HG02870 (cell line): ENCODE measurements around the gene L3MBTL4.

Experiments
- ATAC-seq: cut with Tn5 transposase; IDR thresholded peaks from one replicate; pipeline ENCODE4 v1.9.1; 2021; ENCODE audit warnings: mild to moderate bottlenecking, moderate library complexity; ENCODE audit not compliant: unreplicated experiment

L3MBTL4 gene

DNA sequence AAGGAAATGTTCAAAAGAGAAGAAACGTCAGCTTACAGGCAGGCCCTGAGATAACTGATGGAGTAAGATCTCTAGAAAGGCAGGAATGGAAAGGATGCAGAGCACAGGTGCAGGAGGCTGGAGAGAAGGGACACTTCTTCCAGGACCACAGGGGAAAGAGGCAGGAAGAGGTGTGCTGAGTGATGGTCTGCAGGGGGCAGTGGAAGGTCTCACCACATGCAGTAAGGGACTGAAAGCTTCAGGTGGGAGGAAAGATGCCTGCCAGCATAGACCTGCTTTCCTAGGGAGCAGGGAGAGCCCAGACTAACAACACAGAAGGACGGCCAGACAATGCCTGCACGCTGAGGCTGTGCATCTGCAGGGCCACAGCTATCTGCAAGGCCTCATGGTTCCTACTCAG lies 156.8 kb downstream of the L3MBTL4 start:
- no peak for ATAC-seq

DNA sequence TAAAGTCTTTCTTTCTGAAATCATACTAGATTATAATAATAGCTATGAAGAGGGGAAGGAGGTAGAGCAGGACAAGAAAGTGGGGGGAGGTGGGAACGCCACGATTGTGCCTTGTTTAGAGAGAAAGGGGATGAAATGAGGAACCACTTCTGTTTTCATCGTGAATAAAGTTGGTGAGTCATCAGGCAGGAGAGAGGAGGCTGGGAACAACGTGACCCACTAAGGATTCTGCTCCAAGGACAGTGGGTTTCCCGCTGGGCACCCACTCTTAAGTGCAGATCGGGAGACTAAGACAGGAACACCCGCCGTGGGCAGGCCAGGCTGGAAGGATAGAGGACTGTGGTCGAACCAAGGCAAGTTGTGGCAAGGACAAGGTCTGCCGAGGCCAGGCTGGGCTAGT lies 158.2 kb downstream of the L3MBTL4 start:
- no peak for ATAC-seq

DNA sequence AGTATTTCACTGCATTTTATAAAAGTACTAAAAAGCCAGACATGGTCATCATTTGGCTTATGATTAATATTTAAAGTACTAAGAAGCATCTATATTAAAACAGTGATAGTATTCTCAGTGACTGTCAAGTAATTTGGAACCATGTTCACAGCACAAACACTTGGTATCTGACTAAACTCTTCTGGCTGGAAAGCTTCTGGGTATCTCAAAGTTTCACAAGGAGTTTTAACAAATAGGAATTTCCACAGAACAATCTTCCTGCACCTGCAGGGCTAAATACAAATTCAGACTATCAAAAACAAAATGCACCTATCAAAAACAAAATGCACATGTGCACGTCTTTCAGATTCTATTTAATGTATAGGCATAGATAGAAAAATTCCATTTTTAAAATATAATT lies 158.8 kb downstream of the L3MBTL4 start:
- no peak for ATAC-seq

DNA sequence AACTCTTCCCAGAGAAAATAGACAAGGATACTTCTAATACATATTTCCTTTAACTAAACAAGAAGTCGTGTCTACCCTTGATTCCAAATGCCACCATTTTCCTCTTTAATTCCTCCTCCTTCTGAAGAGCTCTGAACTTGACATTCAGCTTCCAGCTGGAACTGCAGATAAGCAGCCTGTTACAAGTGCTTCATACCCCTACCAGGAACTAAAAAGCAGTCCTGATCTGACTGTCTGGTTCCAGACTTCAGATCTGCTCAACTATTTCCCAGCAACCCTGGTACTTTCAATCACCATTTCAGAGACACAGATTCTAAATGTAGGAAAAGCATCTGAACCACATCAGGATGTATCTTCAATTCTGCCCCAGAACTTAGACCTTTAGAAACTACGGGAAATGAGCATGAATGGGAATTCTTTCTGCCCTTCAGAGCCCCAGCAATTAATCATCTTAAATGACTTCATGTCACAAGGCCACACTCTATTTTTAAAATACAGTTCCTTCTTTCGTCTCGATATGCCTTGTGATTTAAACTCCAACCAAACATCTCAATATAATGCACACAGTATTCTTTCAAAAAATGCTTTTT lies 159.5 kb downstream of the L3MBTL4 start:
- ATAC-seq = no peak

DNA sequence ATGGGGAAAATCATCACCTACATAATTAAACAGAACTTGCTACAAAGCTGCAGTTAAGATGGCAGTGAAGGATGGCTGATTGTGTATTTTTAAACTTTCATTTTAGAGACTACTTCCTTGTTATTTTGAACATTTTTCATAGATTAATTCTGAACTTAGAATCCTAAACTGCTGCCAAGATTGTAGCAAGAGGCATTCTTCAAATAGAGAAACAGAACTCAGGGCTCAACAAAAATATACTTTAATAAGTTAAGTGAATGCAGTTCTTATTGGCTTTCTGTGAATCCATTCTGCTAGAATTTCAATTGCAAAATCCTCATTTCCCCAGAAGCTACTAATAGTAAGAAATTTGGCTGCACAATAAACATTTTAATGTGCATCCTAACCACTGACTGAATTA lies 160.3 kb downstream of the L3MBTL4 start:
- ATAC-seq = no peak

DNA sequence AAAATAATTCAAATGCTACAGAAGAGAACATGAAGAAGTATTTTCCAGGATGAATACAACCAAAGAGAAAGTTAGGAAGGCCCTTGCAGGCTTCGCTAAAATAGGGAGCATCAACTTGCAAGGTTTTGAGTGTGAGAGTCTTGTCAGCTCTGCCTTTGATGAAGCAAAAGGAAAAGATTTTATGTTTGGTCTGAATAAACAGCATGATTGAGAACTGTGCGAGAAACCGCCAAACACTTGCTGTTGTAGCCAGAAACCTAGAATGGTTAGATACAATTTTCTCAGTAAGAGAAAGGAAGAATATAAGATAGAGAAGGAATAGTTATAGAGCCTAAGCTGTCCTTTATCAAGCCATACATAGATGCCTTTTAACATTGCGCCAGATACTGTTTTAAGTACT lies 163.6 kb downstream of the L3MBTL4 start:
- no peak for ATAC-seq

DNA sequence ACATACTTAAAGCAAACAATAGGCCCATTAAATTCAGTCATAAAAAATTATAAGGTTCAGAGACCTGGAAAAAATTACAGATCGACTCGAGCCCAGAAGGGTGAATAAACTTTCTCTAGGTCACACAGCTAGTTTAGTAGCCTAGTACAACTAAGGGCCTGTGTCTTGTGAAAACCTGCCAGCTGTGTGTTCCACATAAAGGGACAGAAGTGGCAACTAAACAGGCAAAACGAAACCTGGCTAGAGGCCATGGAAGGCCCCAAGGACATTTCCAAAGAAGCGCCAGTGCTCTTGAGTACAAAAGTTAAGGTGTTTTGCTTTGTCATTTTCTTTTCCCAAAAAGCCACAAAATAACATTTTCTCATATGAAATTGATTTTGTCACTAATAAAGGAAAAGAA lies 164.9 kb downstream of the L3MBTL4 start:
- ATAC-seq = no peak

DNA sequence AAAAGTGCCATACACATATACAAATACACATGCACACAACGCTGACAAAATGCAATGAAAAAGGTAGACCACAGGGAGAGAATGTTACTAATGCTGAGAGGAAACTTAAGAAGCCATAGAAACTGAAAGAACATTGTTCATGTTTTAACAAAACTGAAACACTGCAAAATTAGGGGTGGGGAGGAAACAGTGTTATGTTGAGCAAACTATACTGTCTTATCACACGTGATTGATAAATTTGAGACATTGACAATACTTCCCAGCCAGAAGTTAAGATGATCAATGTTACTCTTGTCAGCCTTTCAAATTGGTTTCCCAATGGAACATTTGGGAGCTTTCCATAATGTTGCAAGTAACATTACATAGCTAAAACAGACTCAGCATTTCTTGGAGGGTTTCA lies 165.5 kb downstream of the L3MBTL4 start:
- ATAC-seq = peak; percentile 90

DNA sequence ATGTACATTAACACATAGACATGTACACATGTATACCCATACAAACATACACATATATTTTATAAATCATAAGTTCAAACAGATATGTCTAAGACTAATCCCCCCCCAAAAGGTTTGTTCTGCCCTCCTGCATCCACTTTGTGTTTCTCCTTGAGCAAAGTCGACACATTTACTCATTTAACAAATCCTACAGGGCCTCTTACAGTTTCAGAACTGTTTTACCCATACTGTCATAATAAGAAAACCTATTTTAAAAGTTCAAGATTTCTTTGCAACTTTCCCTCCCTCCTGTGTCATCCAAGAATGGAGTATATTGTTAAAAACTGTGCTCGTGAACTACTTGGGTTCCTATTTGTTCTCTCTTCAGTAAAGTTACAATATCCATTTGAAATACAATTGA lies 166.7 kb downstream of the L3MBTL4 start:
- peak; percentile 64 for ATAC-seq

DNA sequence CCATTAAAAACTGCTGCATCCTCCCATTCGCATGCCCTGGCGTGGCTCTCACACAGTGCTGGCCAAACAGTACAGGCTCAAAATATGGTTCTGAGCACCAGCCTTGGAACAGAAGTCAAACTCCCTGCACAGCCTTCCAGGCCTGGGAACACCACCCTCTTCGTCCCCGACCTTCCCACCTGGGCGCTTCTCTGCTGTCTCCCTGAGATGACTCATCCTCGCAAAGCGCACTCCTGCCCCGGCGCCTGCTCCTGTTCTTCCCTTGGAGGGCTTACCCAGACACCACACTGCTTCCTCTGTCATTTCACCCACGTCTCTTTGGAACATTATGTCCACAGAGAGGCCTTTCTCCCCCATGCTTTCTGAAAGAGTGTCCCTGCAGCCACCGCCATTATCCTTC lies 172.7 kb downstream of the L3MBTL4 start:
- ATAC-seq = no peak

DNA sequence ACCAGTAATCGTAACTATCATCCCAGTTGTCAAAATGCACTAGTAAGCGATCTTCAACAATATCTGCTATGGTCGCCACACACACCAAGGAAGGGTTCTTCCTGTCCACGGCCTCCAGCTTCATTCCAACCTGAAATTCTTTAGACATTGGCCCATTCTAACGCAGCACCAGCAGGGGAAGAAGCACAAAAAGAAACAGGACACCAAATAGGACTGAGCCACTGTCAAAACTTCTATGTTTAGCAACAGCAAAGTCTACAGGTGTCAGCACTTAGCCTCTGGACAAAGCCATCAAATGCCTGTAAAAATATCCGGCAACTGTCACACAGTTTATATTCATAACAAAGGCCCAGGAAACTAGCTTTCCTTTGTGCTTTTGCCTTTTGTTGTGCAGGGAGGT lies 175.0 kb downstream of the L3MBTL4 start:
- ATAC-seq = no peak

DNA sequence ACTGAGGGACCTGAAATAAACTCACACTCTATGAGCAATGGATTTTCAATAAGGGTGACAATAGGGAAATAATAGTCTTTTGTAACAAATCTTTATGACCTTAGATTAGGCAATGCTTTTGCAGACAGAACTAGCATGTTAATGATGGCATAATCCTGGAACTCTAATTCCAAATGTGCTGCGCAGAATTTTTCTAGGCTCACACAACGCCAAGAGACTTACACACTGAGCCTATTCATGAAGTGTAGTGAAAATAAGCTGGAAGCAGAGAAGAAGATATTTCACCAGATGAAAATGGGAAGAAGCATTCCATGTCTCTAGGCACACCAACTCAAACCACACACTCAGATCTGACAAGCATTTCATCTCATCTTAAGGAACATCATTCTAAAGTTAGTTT lies 178.5 kb downstream of the L3MBTL4 start:
- ATAC-seq = no peak

DNA sequence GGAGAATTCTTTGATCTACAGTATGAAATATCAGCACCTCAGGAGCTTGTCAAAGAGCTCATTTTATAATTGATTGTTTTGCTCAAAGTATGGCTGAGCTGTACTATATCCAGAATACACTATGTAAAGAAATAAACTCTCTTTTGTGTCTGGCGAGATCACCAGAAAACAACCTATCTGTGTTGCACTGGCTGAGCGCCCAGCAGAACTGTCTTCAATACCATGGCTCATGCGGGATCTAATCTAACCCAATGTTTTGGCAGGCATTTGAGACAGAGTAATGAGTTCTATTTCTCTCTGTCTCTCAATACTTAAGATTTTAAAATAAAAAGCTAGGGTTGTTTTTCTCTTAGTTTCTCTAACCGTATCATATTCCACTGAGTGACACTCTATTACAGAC lies 192.4 kb downstream of the L3MBTL4 start:
- no peak for ATAC-seq

DNA sequence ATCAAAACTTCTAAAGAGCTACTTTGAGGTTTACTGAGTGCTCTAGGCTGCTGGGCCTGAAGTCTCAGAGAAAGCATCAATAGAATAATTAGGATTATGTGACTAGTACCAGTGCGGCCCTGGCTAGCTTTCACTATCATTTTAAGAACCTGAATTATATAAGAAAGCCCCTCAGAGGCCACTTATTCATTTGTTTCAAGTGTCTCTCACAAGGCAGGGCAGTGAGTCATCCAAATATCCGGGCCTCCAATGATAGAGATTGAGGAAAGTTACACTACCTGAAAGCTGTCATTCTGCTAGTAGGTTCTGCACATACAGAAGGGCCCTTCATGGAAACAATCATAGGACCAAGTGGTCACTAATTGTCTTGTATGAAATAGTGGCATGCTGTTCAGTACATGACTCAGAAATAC lies 193.1 kb downstream of the L3MBTL4 start:
- ATAC-seq = peak; percentile 65

DNA sequence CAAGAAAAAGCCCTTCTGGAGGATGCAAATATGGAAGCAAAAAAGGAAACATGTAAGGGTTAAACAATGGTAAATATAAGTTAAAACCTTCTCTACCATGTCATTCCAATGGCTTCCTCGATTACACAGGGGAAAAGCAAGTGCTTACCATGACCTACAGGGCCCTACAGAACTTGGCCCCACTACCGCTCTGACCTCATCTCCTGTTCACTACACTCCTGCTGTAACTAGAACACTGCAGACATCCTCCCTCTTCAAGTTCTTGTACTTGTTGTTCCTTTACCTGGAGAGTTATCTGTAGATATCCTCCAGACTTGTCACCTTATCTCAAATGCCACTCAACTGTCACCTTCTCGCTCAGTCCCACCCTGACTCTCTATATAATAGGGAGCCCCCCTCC lies 194.6 kb downstream of the L3MBTL4 start:
- no peak for ATAC-seq

DNA sequence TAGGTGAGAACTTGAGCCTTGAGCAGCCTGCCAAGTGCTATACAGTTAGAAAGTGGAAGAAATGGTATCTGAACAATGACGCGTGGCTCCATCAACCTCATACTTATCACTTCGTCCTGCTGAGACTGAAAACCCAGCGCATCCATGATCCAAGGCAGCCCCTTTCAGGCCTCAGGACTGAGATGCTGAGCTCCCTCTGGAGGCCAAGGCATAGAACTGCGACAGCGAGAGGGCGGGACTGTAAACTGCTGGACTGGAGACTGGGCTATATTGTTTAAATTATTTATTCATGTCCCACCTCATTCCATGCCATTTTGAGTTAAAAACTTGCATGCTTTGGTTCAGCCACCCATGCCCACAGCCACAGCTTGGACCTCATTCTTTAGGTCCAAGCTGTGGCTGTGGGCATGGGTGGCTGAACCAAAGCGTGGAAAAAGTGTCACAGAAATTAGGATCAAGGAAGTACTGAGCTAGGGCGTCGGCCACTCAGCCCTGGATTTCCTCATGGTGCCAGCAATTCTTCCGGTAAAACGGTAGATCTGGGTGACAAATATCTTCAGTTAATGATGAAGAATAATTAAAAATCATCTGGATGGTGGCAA lies 195.5 kb downstream of the L3MBTL4 start:
- ATAC-seq = no peak

DNA sequence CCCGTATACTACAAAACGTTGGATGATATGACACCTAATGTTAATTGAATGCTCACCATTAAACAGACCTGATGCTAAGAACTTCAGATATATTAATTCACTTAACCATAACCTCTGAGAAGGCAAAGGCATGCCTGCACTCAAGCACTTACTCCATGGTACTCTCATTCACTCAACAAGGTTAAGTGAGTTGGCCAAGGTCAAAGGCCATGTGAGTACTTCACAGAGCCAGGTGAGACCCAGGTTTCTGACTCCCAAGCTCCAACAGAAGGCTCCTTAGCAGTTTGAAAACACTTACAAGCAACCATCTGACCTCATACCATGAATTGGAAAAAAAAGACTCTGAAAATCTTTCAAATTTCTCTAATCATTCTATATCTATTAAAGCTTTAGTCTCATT lies 198.8 kb downstream of the L3MBTL4 start:
- no peak for ATAC-seq

DNA sequence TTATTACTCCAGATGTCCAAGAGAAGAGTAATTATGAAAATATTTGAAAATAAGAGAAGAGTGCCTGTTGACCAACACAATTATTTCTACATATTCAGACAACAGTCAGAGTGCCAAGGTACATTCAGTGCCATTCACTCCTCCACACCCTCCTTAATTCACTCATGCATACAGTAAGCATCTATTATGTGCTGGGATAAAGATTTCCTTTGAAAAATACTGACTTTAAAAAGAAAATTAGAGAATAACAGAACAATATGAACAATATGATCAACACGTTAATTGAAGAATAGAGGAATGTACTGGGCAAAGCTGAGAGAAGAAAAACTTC lies 203.6 kb downstream of the L3MBTL4 start:
- ATAC-seq = no peak

DNA sequence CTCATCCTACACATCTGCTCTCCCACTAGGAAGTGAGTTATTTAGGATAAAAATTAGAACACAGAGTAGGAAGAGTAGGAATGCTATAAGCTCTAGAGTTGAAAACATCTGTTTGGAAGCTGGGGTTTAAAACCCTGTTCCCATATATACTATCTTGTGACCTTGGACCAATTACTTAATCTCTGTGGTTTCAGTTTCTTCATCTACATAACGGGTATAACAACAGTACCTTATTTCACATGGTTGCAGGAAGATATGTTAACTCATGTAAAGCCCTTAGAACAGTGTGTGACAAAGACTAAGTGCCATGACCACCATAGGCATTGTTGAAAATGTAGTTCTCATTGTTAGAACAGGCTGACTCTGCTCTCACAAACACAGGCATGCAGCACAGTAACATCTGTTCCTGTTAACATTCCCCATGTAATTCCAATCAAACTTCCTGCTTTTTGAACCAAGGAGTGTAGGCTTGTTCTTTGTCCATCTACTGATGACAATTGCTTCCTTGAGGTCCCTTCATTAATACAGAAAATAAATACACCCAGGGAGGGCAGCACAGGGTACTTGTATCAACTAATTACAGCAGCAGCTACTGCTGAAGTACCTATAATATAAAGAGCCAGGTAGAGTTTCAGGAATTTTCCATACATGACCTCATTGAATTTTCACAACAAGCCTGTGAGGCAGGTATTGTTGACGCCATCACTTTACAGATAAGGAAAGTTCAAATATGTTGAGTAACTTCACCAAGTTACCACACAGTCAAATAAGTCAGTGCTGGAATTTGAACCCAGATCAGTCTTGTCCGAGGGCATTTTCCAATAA lies 204.2 kb downstream of the L3MBTL4 start:
- ATAC-seq = no peak

DNA sequence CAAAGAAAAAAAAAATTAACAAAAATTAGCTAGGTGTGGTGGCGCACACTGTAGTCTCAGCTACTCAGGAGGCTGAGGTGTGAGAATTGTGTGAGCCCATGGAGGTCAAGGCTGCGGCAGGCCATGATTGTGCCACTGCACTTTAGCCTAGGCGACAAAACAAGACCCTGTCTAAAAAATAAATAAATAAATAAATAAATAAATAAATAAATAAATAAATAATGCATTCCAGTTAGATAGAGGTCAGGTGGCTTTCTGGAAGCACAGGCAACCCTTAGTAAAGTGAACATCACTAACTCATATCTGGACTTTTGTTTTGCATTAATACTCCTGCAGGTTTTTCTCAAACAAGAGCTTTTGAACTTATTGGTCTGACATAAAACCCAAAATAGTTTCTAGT lies 206.8 kb downstream of the L3MBTL4 start:
- no peak for ATAC-seq

DNA sequence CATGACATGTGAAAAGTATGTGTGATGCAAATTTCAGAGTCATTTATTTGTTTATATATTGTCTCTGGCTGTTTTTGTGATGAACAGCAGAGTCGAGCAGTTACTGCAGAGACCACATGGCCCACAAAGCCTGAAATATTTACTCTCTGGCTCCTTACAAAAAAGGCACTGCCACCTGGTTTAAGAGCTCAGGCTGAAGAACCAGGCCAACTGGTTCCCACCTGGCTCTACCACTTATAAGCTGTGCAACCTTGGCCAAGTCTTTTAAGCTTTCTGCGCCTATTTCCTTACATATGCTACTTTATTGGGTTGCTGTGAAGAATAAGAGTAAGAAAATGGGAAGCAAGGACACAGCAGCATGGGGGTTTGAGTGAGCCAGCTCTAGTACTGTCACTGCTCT lies 207.6 kb downstream of the L3MBTL4 start:
- no peak for ATAC-seq

DNA sequence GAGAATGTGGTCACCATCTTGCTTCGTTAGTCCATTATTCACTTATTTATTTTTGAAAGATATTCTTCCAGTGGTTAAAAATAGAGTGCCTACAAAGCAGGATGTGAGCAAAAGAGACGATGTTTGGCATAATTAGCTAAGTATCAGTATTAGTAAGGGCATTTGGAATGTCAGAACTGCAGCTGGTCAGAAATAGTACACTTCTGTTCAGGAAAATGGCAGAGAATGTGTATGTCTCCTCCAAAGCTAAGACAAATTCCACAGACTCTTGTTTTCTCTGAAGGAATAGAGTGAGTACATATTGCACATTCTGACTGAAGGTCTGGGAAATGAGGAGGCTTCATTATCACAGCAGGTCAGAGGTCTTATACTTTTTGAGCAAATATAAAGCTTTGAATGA lies 209.0 kb downstream of the L3MBTL4 start:
- ATAC-seq = no peak

DNA sequence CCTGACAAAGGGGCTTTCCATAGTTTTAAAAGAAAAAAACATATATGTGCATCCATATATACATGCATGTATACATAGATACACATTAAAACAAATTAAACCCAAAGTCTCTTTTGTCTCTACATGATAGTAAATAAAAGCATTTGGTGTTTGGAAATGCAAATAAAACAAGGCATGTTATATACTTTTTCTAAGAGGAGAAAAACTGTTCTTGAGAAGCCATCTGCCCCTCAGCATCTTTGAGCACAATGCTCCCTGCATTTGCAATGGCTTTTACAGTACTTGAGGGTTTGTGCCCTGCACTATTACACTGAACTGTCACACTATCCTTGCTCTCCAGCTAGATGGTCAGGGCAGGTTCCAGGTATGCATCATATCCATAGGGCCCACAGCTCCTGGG lies 210.2 kb downstream of the L3MBTL4 start:
- ATAC-seq = no peak
